H54 (cell line): ENCODE measurements around the gene ZDHHC24.
A peak's percentile ranks its signal among the peaks of the same experiment; 100 is the strongest.

Experiments
- DNase-seq: peaks from one replicate; pipeline ENCODE4 v3.0.0; 2011; ENCODE audit warnings: low spot score, mixed read lengths; ENCODE audit not compliant: insufficient read length
- FAIRE-seq: peaks from 3 replicates; lab custom pipeline; 2011; peaks lifted over from hg19 to GRCh38; lab: Jason Lieb, UNC
- POLR2A ChIP-seq: IDR thresholded peaks from 2 replicates; pipeline ENCODE4 v1.6.1; 2011; ENCODE audit warnings: low read depth, mild to moderate bottlenecking, low read length

Gene ZDHHC24

DNA sequence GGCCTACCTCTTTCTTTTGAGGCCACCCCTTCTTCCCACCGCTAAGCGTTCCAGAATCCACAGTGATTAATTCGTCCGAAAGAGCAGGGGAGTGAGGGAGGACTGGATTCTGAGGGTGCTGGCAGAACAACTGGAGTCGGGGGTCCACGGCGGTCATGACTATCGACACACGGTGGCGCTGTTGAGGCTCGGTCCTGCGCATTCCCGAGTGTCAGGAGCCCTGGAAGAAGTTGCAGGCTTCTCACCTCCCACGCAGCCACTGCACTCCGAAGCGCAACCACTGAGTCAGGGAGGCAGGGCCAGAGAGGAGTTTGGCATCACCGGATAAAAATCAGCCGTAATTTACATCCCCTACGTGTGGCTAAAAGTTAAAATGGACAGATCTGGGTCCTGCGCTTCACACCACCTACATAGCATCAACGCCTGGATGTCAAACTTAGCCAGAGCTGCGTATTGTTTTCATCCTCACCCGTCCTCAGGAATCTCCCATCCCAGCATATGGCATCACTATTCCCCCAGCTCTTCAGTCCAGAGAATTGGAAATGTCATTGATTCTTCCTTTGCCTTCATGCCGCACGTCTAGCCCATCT lies 33.3 kb upstream of the ZDHHC24 start:
- FAIRE-seq: no peak
- peak; percentile 68 for DNase-seq
- no peak for TF ChIP-seq POLR2A

DNA sequence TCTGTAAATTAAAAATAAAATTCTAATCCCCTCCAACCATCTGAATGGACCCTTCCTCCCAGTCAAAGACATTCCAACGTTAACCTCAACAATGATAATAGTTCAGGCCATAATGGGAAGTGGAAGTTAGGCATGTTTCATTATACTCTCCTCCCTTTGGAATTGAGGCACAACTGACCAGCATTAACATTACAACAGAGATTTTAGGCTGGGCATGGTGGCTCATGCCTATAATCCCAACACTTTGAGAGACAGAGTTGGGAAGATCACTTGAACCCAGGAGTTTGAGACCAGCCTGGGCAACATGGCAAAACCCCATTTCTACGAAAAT lies 25.0 kb upstream of the ZDHHC24 start:
- FAIRE-seq: no peak
- no peak for TF ChIP-seq POLR2A
- no peak for DNase-seq

DNA sequence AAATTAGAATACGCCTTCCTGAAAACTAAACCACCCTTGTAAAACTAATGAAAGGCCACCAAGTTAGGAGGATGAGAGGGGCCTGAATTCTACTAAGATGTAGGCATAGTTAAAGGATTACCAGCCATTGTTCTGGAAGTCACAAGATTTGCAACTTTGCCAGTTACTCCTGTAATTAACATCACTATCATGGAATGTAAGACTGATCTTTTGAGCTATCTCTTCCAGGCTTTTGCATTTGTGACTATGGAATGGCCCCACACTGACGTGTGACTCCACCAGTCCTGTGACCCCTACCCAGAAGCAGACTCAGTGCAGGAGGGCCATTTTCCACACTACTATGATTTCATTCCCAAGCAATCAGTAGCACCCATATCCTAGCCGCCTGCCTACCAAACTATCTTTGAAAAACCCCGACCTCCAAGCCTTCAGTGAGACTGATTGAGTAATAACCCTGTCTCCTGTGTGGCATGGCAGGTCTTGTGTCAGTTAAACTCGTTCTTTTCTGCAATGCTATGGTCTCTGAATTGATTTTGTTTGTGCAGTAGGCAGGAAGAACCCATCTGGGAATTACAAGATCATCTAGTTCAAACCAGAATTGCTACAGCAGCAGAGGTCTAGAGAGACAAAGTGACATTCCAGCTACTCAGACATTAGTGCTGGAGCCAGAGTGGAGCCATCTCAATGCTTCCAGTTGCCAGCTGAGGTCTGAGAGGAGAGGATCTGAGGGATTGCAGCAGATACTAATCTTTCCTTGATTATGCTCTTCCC lies 24.4 kb upstream of the ZDHHC24 start:
- no peak for TF ChIP-seq POLR2A
- no peak for FAIRE-seq
- no peak for DNase-seq

DNA sequence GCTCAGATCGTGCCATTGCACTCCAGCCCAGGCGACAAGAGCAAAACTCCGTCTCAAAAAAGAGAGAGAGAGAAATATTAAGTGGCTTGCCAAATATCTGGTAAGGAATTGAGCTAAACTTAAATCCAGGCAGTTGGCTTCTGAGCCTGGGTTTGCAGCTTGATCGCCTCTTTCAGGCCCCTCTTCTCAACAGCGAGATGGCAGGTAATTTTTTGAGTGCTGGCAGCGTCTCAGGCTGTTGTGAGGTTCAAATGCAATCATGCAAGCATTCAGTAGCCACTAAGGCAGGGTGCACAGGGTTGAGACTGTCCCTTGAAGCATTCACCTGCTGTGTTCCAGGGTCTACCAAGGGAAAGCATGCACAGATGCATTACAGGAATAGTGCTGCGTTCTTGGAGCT lies 23.2 kb upstream of the ZDHHC24 start:
- FAIRE-seq (no peak), DNase-seq (no peak)
- TF ChIP-seq POLR2A: no peak

DNA sequence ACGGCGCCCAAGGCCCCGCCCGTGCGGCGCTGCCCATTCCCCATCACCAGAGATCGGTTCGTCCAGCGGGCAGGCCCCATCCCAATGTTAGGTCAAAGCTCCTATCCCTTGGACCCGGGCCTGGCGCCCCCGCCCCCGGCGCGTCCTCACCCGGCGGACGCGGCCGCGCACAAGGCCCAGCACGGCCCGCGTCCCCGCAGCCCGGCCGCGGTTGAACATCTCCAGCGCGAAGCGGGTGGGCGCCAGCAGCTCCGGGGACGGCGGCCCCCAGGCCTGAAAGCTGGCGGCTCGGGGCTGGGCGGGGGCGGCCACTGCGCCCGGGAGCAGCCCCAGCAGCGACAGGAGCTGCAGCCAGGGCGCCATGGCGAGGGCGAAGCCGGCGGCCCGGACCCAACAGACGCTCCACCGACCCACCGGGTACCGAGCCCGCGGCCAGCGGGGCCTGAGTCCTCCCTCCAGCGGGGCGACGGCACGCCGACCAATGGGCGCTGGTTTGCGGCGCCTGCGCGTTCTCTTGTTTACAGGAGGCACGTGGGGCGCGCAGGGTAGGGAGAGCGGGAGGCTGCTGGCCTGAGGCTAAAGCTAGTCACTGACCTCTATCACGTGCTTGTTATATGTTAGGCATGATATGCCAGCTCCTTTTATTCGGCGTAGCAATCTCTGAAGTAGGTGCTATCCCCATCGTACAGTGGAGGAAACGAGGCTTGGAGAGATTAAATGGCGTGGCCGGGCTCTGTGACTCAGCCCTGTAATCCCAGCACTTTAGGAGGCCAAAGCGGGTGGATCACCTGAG lies 22.5 kb upstream of the ZDHHC24 start, which contains the start of gene CTSF:
Gene CTSF, minus strand, starts transcription at position 483 of the 793 bp plus-strand sequence. Its CDS starts 120 bp downstream, at position 363.
- peak; percentile 43; the same call in 1 of the 2 replicates for TF ChIP-seq POLR2A
- peak; percentile 76 for DNase-seq
- no peak for FAIRE-seq

DNA sequence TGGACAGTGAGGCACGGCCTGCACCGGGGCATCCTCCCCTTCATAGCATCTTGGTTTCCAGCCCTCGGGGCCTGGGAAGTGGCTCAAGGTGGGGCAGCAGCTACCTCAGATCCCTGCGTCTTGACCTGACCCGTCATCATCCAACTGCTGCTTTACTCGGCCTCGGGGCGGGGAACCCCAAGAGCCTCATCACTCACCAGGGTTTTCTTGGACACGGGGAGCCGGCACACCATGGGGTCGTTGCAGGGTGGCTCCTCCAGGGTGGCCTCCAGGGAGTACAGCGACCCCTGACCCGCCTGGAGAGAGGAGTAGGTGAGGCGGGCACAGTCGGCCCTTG lies 21.9 kb upstream of the ZDHHC24 start:
- FAIRE-seq (no peak), DNase-seq (no peak)
- no peak for TF ChIP-seq POLR2A

DNA sequence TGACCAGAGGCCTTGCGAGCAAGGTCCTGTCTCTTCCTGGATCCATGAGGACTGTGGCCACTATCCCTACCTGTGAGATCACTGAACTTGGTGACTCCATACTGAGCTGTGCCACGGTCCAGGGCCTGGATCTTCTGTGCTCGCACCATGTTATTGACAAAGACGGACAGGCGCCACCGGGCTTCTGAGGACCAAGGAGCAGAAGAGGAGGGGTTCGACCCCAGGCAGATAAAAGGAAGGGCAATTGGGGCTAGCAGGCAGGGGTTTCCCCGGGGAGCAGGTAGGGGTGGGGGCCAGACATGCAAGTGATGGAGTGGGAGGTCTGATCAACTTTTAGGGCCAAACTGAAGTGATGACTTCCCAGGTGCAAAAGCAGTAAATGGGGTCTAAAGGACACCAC lies 20.4 kb upstream of the ZDHHC24 start:
- DNase-seq (no peak), FAIRE-seq (no peak)
- TF ChIP-seq POLR2A: no peak

DNA sequence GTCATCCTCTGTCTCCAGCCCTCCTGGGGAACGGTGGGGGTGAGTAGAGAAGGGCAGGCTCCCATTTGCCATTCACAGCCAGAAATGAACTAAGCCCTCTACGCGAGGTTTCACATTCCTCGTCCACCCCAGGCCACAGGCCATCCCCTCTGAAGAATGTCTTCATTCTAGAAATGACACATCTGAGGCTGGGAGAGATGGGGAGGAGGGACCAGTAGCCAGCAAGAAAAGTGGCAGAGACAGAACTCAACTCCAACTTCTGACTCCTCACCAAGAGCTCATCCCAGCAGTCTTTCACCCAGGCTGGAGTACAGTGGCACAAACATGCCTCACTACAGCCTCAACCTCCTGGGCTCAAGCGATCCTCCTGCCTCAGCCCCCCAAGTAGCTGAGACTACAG lies 19.1 kb upstream of the ZDHHC24 start:
- TF ChIP-seq POLR2A: no peak
- FAIRE-seq (no peak), DNase-seq (no peak)

DNA sequence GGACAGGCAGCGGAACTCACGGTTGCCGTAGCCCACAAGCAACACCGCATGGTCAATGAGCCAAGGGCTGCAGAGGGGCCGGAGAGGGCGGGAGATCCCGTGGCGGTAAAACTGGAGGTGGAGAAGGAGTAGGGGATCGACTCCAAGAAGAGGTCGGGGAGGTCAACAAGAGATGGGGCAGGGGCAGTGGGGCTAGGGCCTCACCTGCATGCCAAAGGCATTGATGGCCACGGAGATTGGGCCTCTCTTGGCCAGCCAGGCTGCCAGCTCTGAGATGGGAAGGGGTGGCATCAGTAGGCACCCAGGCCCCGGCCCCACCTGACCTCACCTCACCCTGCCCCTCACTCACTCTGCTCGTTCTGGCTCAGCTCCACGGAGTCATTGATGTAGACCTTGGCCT lies 18.7 kb upstream of the ZDHHC24 start:
- FAIRE-seq (no peak), DNase-seq (no peak)
- TF ChIP-seq POLR2A: no peak

DNA sequence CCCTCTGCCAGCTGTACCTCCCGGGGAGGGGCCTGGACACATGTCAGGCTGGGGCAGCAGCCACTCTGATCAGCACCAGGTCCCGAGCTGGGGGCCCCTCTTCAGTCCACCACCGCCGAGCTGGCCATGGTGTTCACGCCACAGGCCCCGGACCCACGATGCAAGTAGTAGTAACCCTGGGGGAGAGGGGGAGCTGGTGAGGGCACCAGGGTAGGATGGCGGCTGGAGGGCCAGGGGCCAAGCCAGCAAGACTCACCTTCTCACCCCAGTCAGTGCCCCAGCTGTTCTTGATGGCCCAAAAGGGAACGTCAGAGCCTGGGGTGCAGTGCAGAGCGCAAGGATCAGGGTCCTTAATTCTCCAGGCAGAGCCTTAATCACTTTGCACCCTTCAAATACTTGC lies 18.0 kb upstream of the ZDHHC24 start:
- DNase-seq (no peak), FAIRE-seq (no peak)
- no peak for TF ChIP-seq POLR2A

DNA sequence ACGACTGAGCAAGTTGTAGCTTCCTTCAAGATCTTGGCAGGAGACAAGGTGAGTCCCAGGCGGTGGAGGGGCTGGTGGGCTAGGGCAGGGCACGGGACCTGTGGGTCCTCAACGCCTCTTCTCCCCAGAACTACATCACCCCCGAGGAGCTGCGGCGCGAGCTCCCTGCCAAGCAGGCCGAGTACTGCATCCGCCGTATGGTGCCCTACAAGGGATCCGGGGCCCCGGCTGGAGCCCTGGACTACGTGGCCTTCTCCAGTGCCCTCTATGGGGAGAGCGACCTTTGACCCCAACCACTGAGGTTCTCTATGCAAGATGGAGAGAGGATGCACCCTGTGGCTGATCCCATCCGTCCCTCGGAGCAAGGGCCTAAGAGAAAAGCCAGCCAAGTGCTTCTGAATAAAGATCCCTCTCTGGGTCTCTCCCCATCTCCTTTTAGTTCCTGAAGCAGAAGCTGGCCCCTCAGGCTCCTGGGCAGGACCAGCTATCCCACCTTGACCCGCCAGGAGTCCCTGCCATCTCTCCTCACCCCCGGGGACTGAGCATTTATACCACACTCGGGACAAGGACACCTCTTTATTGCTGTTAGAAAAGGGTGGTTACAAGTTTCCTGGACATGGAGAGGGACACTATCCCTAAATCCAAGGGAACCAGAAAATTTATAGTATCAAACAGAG lies 17.2 kb upstream of the ZDHHC24 start:
- no peak for DNase-seq
- FAIRE-seq: no peak
- TF ChIP-seq POLR2A: no peak

DNA sequence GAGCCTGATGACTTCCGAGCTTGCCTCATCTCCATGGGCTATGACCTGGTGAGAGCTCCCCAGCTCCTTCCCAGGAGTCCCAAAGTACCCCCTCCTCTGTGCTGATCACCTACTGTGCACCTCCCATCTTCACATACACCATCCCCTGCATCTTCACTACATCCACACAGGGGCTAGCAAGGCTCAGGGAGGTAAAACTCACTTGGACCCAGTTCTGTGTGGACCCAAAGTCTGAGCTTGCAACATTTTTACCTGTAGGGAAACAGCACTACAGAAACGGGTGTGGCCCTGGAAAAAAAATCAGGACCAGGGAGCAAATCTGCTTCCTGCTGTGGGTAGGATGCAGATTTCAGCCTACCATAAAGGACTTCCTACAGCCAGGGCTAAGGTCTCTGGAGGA lies 16.4 kb upstream of the ZDHHC24 start:
- DNase-seq: no peak
- no peak for TF ChIP-seq POLR2A
- FAIRE-seq: no peak

DNA sequence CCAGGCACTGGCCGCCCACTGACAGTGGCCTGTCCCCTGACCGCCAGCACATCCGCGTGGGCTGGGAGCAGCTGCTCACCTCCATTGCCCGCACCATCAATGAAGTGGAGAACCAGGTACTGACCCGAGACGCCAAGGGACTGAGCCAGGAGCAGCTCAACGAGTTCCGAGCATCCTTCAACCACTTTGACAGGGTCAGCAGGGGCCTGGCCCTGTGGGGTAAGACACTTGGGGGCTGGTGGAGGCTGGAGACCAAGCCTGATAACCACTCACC lies 16.1 kb upstream of the ZDHHC24 start:
- no peak for FAIRE-seq
- no peak for DNase-seq
- TF ChIP-seq POLR2A: no peak
